NOMO-1 treated with dmso at 0.1 percent for 144 hours (cell line): Measurements from ENCODE around the gene CCDC148.
"Not testable (repeated sequence)": the region's sequence is repeated elsewhere in the genome, so short reads cannot be mapped to it uniquely, and the experiment has no call there.

Source experiments
- DNase-seq: peaks from one replicate; lab custom pipeline; 2025; ENCODE audit not compliant: unreplicated experiment; lab: John Stamatoyannopoulos, UW

The CCDC148 gene

DNA sequence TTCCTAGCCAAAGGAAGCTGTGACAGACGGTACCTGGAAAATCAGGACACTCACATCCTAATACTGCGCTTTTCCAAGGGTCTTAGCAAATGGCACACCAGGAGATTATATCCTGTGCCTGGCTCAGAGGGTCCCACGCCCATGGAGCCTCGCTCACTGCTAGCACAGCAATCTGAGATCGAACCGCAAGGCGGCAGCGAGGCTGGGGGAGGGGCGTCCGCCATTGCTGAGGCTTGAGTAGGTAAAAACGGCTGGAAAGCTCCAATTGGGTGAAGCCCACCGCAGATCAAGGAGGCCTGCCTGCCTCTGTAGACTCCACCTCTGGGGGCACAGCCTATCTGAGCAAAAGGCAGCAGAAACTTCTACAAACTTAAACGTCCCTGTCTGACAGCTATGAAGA is 22.8 kb downstream of the CCDC148 start:
- not testable (repeated sequence) for DNase-seq

DNA sequence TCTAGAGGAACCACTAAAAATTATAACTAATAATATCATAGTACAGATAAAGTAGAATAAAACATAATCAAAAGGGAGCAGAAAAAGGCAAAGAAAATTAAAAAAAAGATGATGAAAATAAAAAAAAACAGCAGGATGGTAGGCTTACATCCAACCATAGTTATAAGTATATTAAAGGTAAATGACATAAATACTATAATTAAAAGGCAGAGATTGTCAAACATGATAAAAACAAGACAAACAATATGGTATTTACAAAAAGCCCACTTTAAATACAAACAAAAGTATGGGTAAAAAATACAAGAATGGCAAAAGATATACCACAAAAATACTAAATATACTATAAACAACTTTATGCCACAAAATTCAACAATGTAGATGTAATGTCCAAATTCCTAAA is 24.4 kb downstream of the CCDC148 start:
- DNase-seq = no peak

DNA sequence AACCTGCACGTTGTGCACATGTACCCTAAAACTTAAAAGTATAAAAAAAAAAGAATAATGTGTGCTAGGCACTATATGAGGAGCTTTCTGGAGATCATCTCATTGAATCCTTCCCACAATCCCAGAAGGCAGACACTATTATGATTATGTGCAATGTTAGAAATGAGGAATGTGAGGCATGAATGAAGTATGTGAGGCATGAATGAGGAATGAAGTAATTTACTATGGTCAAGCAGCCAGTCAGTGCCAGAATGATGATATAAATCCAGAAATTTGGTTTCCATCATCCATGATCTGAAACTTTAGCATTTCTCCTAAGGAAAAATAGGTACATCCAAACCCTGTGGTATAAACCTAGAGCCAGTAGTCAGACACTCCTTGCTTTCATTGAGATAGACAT is 42.0 kb downstream of the CCDC148 start:
- no peak for DNase-seq

DNA sequence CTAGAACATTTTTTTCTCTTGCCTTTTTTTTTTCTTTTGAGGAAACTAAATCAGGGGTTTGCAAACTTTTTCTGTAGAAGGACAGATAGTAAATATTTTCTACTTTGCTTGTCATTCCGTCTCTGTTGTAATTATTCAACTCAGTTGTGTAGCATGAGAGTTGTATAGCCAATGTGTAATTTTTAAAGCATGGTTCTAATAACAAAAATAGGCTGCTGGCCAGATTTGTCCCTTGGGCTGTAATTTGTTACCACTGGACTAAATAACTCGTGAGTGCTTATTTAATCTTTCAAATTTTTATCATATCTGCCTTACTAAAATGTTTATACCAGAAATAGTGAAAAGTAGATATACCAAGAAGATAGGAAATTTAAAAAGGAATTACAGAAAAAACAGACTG is 43.0 kb downstream of the CCDC148 start:
- no peak for DNase-seq

DNA sequence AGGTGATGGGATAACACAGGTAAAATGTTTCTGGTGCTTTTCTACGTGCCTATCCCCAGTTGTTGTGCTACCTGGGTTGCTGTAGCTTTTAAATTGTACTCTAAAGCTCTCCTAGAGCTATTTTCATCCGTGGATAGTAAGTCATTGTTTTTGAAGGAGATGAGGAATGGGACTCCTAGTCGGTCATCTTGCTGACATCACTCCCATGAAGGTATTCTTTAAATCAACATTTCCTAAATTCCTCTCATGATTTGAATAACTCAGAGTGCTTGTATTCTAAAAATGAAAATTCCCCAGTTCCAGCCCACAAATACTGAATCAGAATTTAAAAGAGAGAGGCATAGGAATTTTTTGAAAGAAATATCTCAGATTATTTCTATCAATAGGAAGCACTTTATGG is 44.3 kb downstream of the CCDC148 start:
- no peak for DNase-seq

DNA sequence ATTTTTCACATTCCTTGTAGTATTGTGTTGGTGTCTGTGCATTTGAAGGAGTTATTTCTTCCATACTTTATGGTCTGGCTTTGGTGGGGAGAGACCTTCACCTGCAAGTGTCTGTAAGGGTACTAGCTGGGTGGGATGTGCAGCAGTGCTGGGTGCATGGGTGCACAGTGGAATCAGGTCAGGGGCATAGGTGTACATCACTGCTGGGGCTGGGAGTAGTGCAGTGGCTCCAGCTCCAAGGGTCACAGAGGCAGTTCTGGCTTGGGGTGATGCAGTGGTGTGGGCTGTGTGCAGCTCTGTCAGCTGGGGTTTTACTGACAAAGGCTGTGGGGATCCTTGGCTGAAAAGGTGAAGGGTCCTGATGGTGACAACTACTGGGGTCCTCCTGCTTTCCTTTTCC is 44.8 kb downstream of the CCDC148 start:
- DNase-seq = no peak

DNA sequence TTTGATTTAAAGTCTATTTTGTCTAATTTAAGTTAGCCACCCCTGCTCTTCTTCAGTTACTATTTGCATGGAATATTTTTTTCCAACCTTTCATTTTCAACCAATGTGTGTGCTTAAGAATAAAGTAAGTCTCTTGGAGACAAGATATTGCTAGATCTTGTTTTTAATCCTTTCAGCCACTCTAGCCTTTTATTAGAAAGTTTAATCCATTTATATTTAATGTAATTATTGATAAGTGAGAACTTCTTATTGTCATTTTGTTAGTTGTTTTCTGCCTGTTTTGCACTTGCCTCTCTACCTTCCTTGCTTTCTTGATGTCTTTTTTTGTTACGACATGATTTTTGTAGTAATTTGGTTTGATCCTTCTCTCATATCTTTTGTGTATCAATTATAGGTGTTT is 46.4 kb downstream of the CCDC148 start:
- no peak for DNase-seq

DNA sequence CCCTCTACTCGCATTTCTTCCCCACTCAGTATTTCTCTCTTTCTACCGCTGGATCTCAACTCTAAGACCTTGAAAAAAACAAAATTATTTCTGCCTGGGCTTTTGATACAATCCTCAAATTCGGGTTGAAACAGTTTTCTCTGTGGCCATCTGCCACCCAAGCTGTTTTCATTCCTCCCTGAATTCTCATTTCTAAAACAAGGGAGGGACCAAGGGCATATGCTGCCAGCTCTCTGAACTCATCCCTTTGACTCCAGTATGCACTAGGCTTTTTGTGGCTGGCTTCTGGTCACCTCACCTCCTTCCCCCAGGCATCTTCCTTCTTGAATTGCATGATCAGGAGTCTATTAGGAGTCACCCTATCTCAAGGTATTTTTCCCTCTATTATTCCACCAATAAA is 49.5 kb downstream of the CCDC148 start:
- no peak for DNase-seq

DNA sequence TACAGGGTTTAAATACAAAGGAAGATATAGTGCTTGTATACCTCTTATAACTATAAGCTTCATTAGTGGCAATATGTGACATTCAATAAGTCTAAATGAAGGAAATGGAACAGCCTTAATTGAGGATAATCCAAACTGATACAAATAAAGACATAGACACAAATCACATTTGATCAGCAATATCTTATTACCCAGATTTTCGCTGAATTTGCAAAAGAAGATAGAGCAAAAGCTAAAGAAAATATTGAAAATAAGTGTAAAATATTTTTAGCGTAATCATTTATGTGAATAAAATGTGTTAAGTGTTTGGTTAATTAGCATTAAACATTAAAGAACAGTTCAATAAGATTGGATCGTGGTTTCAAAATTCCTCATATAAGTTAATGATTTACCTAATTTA is 51.2 kb downstream of the CCDC148 start:
- DNase-seq = no peak

DNA sequence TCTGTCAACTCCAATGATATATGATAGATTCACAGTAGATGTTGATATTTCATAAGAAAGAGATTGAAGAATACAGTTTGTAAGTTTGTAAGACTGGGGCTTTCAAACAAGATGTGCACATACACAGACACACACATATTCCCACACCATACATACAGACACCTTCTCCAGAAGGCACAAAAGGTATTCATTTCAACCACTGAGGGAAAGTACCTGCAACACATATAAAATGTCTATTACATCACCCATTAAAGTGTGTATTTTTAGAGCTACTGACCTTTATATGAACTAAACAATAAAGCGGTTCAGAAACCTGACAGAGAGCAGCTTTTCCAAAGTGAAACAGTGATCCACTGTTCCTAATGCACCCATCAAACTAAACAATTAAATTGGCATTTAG is 53.3 kb downstream of the CCDC148 start:
- DNase-seq = no peak

DNA sequence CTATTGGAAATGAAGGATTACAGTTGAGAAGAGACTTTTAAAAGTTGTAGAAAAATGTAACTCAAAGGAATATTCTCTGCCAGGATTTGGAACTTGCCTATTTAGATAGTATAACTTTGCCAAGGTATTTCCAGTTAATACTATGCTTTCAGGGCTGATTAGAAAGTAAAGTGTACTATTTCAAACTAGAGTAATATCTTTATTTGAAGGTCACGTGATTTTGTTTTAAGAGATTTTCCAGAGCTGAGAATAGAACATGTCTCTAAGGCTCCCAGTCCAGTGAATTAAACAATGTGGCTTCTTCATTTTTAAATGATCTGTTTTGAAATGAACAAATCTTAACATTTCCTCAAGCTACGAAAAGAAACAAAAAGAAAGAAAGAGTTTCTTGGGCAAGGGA is 53.9 kb downstream of the CCDC148 start:
- DNase-seq = no peak

DNA sequence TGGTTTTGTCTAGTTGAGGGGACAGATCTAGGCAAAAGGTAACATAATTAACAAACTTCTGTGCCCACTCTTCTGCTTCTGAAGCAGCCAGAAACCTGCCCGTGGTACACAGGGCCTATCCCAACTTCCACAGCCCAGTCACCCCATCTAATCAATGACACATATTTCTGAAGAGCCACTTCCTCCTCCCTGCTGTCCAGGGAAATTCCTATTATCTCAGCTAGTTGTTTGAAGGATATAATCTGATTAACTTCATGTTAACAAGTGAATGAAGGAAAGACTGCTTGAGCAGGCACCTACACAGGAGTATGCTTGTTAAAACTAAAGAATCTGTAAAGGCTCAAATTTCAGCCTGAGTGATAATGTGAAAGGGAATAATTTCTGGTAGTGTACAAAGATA is 61.4 kb downstream of the CCDC148 start:
- DNase-seq = no peak

DNA sequence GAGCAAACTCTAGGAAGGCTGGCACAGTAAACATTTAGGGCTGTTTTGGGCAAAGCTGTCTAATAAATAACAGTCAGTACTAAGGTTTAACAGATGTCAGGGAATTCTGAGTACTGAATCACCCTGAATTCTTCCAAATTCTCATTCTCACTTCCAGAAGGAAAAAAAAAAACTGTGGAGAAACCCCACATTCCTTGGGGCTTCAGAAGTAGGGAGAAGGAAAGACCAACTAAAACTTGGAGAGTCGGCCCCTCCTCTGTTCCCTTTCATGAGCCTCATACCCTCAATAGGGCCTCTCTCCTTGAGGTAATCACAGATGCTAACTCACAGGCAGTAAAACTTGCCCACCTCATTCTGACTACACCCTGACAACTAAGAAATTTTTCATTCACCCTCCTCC is 62.1 kb downstream of the CCDC148 start:
- no peak for DNase-seq

DNA sequence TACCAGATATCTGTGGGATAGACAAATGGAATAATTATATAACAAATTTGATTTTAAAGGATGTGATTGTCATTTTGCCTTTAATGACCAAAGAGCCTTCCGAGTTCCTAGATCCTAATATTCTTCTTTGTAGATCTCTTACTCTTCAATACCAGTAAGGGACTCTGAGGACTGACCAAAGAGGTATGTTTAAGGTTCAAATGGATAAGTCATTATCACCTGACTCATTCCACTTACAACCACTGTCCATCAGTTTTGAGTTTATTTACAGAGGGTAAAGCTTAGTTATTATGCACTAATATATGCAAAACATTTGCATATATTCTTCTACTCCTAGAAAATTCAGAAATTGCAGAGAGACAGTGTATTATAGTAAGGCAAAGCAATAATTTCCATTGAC is 62.7 kb downstream of the CCDC148 start:
- DNase-seq = no peak

DNA sequence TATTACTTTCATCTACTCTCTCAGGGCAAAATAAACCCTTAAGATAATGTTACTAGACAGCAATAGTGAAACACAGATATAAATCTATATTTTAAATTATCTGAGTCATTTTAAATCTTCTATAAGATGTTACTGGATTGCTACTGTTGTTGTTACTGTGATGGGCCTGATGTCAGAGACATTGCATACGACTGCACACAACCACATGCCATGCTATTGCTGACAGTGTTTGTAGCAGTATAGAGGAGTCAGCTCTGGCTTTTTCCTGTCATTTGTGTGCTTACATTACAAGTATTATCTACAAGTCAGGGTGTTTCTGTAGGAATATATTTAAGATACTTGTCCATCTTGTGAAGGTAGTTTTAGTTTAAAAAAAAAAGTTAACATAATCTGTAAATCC is 63.9 kb downstream of the CCDC148 start:
- DNase-seq = no peak

DNA sequence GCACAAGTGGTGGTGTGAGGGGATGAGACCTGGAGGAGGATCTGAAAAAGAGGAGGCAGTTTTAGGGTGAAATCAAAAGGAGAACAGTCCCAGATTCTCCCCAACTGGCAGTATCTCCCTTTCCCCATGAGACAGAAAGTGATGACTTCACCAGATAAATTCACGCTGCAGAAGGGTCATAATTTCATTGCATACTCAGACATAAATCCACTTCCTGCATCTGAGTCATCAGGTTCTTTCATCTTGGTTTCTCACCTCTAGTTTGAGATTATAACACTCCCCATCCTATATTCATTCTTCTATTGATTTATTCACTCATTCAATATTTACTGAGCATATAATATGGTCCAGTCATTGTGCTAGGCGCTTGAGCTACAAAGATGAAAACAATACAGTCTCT is 64.7 kb downstream of the CCDC148 start:
- no peak for DNase-seq

DNA sequence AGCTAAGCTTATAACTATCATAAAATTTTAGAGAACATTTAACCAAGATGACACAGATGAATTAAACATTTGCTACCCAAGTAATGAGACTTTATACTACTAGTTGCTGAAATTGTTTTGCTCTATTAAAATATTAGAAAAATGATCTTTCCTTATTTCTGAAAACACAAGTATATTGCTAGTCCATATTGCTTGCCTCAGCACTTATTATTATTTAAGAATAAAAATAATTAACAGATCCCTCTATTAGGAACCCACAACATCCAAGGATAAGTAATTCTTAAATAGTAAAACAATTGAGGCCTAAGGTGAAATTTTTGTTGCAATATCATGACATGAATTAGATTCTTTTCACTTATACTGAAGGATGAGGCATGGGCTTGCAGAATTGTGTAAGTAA is 65.2 kb downstream of the CCDC148 start:
- no peak for DNase-seq

DNA sequence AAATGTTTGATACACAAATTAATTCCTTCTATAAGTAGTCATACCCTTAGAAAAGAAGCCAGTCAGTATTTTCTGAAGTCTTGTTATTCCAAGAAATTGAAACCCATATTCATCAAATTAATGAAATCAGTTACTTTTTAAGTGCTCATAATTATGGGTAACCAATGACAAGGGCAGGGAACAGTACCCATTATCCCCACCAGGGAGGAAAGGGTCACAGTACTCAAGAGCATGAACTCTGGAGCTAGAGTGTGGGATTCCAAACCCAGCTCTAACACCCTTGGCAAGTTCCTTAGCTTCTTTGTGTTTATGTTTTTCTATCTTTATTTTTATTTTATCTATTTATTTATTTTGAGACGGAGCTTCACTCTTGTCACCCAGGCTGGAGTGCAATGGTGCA is 68.4 kb downstream of the CCDC148 start:
- no peak for DNase-seq

DNA sequence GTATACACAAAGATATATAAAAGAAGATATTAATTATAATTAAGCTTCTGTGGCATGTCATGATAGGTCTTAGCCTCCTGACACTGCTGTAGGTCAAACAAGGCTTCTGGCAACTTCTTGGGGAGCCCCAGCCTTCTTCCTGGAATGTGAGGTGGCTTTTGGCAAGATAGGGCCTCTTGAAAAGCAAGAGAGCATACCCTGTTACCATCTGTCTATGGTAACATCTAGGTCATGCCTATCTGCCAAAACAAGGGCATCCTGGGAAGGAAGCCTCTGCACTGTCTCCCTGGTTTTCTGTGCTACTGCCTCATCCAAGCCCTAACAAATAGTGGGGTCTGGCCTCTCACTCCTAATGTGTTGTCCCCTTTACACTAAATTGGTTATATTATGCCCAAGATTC is 70.9 kb downstream of the CCDC148 start:
- no peak for DNase-seq

DNA sequence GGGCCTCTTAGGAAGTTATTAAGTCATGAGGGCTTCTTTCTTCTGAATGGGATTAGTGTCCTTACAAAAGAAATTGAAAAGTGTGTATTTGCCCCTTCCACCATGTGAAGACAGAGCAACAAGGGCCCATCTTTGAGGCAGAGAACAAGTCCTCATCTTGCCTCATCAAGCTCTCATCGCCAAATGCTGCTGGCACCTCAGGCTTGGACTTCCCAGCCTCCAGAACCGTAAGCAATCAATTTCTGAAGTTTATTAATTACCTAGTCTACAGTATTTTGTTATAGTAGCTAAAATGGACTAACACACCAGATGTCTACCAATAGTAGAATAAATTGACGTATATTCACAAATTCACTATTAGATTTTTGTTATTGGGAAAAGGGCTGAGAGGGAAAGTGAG is 74.6 kb downstream of the CCDC148 start:
- DNase-seq = no peak

DNA sequence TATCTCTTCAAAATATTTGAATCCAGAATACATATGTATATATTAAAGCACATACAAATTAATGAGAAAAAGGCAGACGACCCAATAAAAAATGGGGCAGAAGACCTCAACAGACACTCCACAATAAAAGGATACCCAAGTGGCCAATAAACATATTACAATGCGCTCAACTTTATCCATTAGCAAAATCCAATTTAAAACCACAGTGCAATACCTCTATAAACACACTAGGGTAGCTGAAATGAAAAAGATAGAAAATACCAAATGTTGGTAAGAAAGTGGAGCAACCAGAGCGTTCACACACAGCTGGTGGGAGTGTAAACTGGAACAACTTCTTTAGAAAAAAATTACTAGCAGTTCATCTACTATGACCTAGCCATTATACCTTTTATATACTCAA is 75.3 kb downstream of the CCDC148 start:
- no peak for DNase-seq

DNA sequence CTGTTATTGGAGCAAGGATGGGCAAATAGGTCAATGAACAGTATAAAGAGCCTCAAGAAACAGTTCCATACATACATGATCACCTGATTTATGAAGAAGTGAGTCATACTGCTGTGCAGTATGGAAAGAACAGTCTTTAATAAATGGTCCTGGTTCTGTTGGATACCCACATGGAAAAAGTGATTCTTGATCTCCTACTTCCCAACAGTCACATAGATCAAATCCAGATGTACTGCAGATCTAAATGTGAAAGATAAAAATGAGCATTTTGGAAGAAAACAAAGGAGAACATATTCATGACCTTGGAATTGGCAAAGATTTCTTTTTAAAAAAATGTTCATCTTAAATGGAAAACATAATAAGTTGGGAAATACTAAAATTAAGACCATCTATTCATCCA is 75.8 kb downstream of the CCDC148 start:
- DNase-seq = no peak

DNA sequence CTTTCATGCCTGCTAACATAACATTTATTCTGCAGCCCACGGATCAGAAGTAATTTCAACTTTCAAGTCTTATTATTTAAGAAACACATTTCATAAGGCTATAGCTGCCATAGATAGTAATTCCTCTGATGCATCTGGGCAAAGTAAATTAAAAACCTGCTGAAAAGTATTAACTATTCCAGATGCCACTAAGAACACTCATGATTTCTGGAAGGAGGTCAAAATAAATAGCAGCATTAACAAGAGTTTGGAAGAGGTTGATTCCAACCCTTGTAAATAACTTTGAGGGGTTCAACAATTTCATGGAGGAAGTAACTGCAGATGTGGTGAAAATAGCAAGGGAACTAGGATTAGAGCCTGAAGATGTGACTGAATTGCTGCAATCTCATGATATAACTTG is 77.6 kb downstream of the CCDC148 start:
- DNase-seq = no peak

DNA sequence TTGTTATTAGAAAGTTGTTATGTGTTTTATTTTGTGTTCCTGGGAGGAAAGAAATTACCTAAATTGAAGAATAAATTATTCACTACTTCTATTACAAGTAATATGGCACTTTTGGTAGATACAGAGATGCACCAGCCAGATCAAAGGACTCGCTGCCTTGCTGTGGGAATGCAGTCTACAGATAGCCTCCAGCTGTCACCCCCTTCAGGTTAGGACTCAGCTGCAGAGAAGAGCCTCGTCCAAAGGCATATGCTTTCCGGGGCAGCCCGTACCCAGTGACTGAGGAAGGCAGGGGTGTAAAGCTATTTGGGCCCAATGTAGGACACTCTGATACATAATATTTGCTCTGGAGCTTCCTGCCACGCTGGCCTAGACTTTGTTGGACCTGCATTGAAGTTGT is 90.2 kb downstream of the CCDC148 start:
- DNase-seq = no peak
